Effector memory CD8-positive, alpha-beta T cell (primary cell): ENCODE data around the gene GRAMD1B.
A peak's percentile ranks its signal among the peaks of the same experiment; 100 is the strongest.

Source experiments
- ATAC-seq: fragments of 150-1000 bp; cut with Tn5 transposase; replicated peaks from 2 replicates; pipeline ENCODE4 v1.10.0; 2021; ENCODE audit warnings: mild to moderate bottlenecking, moderate library complexity
- DNase-seq, 3 experiments: peaks; one replicate each; pipeline ENCODE4 v3.0.0; 2021
- H3K27ac Mint-ChIP-seq, 2 donors: one replicate each; pipeline ENCODE4 v1.8.0; 2022; ENCODE audit warnings: mild to moderate bottlenecking in 2 of 2, mixed read lengths in 2 of 2, moderate library complexity in 2 of 2
- H3K27me3 Mint-ChIP-seq, 2 donors: one replicate each; pipeline ENCODE4 v1.8.0; 2022; ENCODE audit warnings: mixed read lengths in 2 of 2
- H3K36me3 Mint-ChIP-seq: one replicate; pipeline ENCODE4 v1.8.0; 2022; ENCODE audit warnings: mild to moderate bottlenecking, moderate library complexity, mixed read lengths; ENCODE audit not compliant: insufficient read depth
- H3K4me1 Mint-ChIP-seq, 2 donors: one replicate each; pipeline ENCODE4 v1.8.0; 2022; ENCODE audit warnings: low read depth in 2 of 2, mixed read lengths in 2 of 2
- H3K4me3 Mint-ChIP-seq, 2 donors: one replicate each; pipeline ENCODE4 v1.8.0; 2022; ENCODE audit warnings: mild to moderate bottlenecking in 2 of 2, mixed read lengths in 2 of 2, moderate library complexity in 2 of 2
- H3K9me3 Mint-ChIP-seq, 2 donors: one replicate each; pipeline ENCODE4 v1.8.0; 2022; ENCODE audit warnings: mixed read lengths in 2 of 2

Gene GRAMD1B

GRCh38 chr11:123587559-123587958 lies 157.5 kb downstream of the GRAMD1B start:
- no peaks in the 10 kb centered on the region for H3K27me3 Mint-ChIP-seq
- DNase-seq = no peak
- peak overlapping the region in 1 of 2 donors; percentile 49 for H3K27ac Mint-ChIP-seq
- no peaks in the 10 kb centered on the region for H3K9me3 Mint-ChIP-seq
- no peaks in the 10 kb centered on the region for H3K36me3 Mint-ChIP-seq
- no peaks in the 10 kb centered on the region for H3K4me1 Mint-ChIP-seq
- no peak for ATAC-seq
- no peak overlapping the region for H3K4me3 Mint-ChIP-seq

GRCh38 chr11:123588117-123588863 lies 158.2 kb downstream of the GRAMD1B start:
- no peak overlapping the region for H3K4me3 Mint-ChIP-seq
- ATAC-seq (no peak), DNase-seq (no peak)
- no peaks in the 10 kb centered on the region for H3K9me3 Mint-ChIP-seq
- no peaks in the 10 kb centered on the region for H3K4me1 Mint-ChIP-seq
- peak overlapping the region in 1 of 2 donors; percentile 49 for H3K27ac Mint-ChIP-seq
- no peaks in the 10 kb centered on the region for H3K36me3 Mint-ChIP-seq
- H3K27me3 Mint-ChIP-seq = no peaks in the 10 kb centered on the region

- DNase-seq = no peak
- Mint-ChIP-seq H3K9me3 (no peaks in the 10 kb centered on the region), H3K27ac (no peak overlapping the region), H3K4me3 (no peak overlapping the region), H3K27me3 (no peaks in the 10 kb centered on the region), H3K4me1 (no peaks in the 10 kb centered on the region), H3K36me3 (no peaks in the 10 kb centered on the region)
- ATAC-seq = no peak
Measured at GRCh38 chr11:123588864-123589262, 158.8 kb downstream of the GRAMD1B start.

- Mint-ChIP-seq H3K4me1 (no peaks in the 10 kb centered on the region), H3K27me3 (no peaks in the 10 kb centered on the region), H3K9me3 (no peaks in the 10 kb centered on the region), H3K27ac (no peak overlapping the region), H3K4me3 (no peak overlapping the region), H3K36me3 (no peaks in the 10 kb centered on the region)
- ATAC-seq (no peak), DNase-seq (no peak)
Measured at GRCh38 chr11:123590296-123590912, 160.3 kb downstream of the GRAMD1B start.

GRCh38 chr11:123593570-123593969 lies 163.5 kb downstream of the GRAMD1B start:
- no peaks in the 10 kb centered on the region for H3K9me3 Mint-ChIP-seq
- H3K27me3 Mint-ChIP-seq = no peaks in the 10 kb centered on the region
- H3K4me3 Mint-ChIP-seq = no peak overlapping the region
- no peaks in the 10 kb centered on the region for H3K36me3 Mint-ChIP-seq
- H3K4me1 Mint-ChIP-seq = no peaks in the 10 kb centered on the region
- H3K27ac Mint-ChIP-seq = peak overlapping the region in 1 of 2 donors; percentile 42
- ATAC-seq (no peak), DNase-seq (no peak)

- ATAC-seq = no peak
- Mint-ChIP-seq H3K4me1 (no peaks in the 10 kb centered on the region), H3K36me3 (no peaks in the 10 kb centered on the region), H3K27ac (peak overlapping the region in 1 of 2 donors; percentile 42), H3K4me3 (no peak overlapping the region), H3K27me3 (no peaks in the 10 kb centered on the region), H3K9me3 (no peaks in the 10 kb centered on the region)
- no peak for DNase-seq
Measured at GRCh38 chr11:123594188-123594901, 164.3 kb downstream of the GRAMD1B start.

GRCh38 chr11:123594921-123595320 lies 164.9 kb downstream of the GRAMD1B start:
- H3K4me3 Mint-ChIP-seq = no peak overlapping the region
- no peak for DNase-seq
- no peak for ATAC-seq

GRCh38 chr11:123597859-123598258 lies 167.8 kb downstream of the GRAMD1B start:
- H3K4me3 Mint-ChIP-seq = no peak overlapping the region
- no peaks in the 10 kb centered on the region for H3K36me3 Mint-ChIP-seq
- H3K27ac Mint-ChIP-seq = no peak overlapping the region
- DNase-seq (no peak), ATAC-seq (no peak)
- H3K4me1 Mint-ChIP-seq = no peaks in the 10 kb centered on the region
- H3K27me3 Mint-ChIP-seq = no peaks in the 10 kb centered on the region
- no peaks in the 10 kb centered on the region for H3K9me3 Mint-ChIP-seq

More at GRCh38 chr11:123594921-123595320, 164.9 kb downstream of the GRAMD1B start:
- Mint-ChIP-seq H3K36me3 (no peaks in the 10 kb centered on the region), H3K4me1 (no peaks in the 10 kb centered on the region), H3K27ac (no peak overlapping the region), H3K27me3 (no peaks in the 10 kb centered on the region), H3K9me3 (no peaks in the 10 kb centered on the region)

GRCh38 chr11:123601136-123601535 lies 171.1 kb downstream of the GRAMD1B start:
- H3K27ac Mint-ChIP-seq = no peak overlapping the region
- H3K4me3 Mint-ChIP-seq = no peak overlapping the region
- H3K27me3 Mint-ChIP-seq = no peaks in the 10 kb centered on the region
- no peak for DNase-seq
- no peaks in the 10 kb centered on the region for H3K36me3 Mint-ChIP-seq
- ATAC-seq = no peak
- H3K9me3 Mint-ChIP-seq = no peaks in the 10 kb centered on the region
- H3K4me1 Mint-ChIP-seq = no peaks in the 10 kb centered on the region

- no peaks in the 10 kb centered on the region for H3K9me3 Mint-ChIP-seq
- H3K36me3 Mint-ChIP-seq = no peaks in the 10 kb centered on the region
- H3K27me3 Mint-ChIP-seq = no peaks in the 10 kb centered on the region
- no peak overlapping the region for H3K27ac Mint-ChIP-seq
- H3K4me1 Mint-ChIP-seq = no peaks in the 10 kb centered on the region
- ATAC-seq (no peak), DNase-seq (no peak)
- H3K4me3 Mint-ChIP-seq = no peak overlapping the region
Measured at GRCh38 chr11:123601743-123602142, 171.7 kb downstream of the GRAMD1B start.

GRCh38 chr11:123603666-123604065 lies 173.6 kb downstream of the GRAMD1B start:
- H3K36me3 Mint-ChIP-seq = no peaks in the 10 kb centered on the region

GRCh38 chr11:123607781-123608180 lies 177.7 kb downstream of the GRAMD1B start:
- ATAC-seq = no peak
- Mint-ChIP-seq H3K27ac (no peak overlapping the region), H3K36me3 (peaks cover 3% of the 10 kb centered on the region), H3K27me3 (no peaks in the 10 kb centered on the region), H3K4me3 (no peak overlapping the region), H3K9me3 (no peaks in the 10 kb centered on the region), H3K4me1 (no peaks in the 10 kb centered on the region)
- no peak for DNase-seq

More at GRCh38 chr11:123603666-123604065, 173.6 kb downstream of the GRAMD1B start:
- no peak overlapping the region for H3K4me3 Mint-ChIP-seq
- no peaks in the 10 kb centered on the region for H3K27me3 Mint-ChIP-seq
- H3K9me3 Mint-ChIP-seq = no peaks in the 10 kb centered on the region
- H3K27ac Mint-ChIP-seq = no peak overlapping the region
- DNase-seq = no peak
- no peaks in the 10 kb centered on the region for H3K4me1 Mint-ChIP-seq
- ATAC-seq = no peak

GRCh38 chr11:123608371-123608770 lies 178.3 kb downstream of the GRAMD1B start:
- Mint-ChIP-seq H3K36me3 (peaks cover 3% of the 10 kb centered on the region), H3K4me3 (no peak overlapping the region), H3K9me3 (no peaks in the 10 kb centered on the region), H3K27me3 (no peaks in the 10 kb centered on the region), H3K27ac (peak overlapping the region in 1 of 2 donors; percentile 86), H3K4me1 (no peaks in the 10 kb centered on the region)
- ATAC-seq (no peak), DNase-seq (no peak)

- Mint-ChIP-seq H3K36me3 (peaks cover 3% of the 10 kb centered on the region), H3K9me3 (no peaks in the 10 kb centered on the region)
- ATAC-seq = no peak
Measured at GRCh38 chr11:123608945-123609344, 178.9 kb downstream of the GRAMD1B start.

More at GRCh38 chr11:123608945-123609344, 178.9 kb downstream of the GRAMD1B start:
- no peaks in the 10 kb centered on the region for H3K27me3 Mint-ChIP-seq
- no peak for DNase-seq
- H3K4me3 Mint-ChIP-seq = no peak overlapping the region
- no peaks in the 10 kb centered on the region for H3K4me1 Mint-ChIP-seq
- H3K27ac Mint-ChIP-seq = peak overlapping the region in 1 of 2 donors; percentile 86
